ENCODE data around the gene ATP2C2.
A peak's percentile ranks its signal among the peaks of the same experiment; 100 is the strongest.
"Not testable (repeated sequence)": the region's sequence is repeated elsewhere in the genome, so short reads cannot be mapped to it uniquely, and the experiment has no call there.

ATP2C2 gene

GRCh38 chr16:84369105-84369504, 767 bp downstream of the ATP2C2 start:
- no peak for DNase-seq

GRCh38 chr16:84369938-84370627, 1.7 kb downstream of the ATP2C2 start:
- DNase-seq = no peak

- DNase-seq = no peak
Measured at GRCh38 chr16:84370723-84371552, 2.6 kb downstream of the ATP2C2 start.

GRCh38 chr16:84371553-84371865, 3.2 kb downstream of the ATP2C2 start:
- no peak for DNase-seq

GRCh38 chr16:84373907-84374489, 5.7 kb downstream of the ATP2C2 start:
- no peak for DNase-seq

- DNase-seq = no peak
Measured at GRCh38 chr16:84378099-84378498, 9.8 kb downstream of the ATP2C2 start.

- no peak for DNase-seq
Measured at GRCh38 chr16:84378567-84378966, 10.2 kb downstream of the ATP2C2 start.

- DNase-seq = no peak
Measured at GRCh38 chr16:84379008-84379708, 10.8 kb downstream of the ATP2C2 start.

- DNase-seq = no peak
Measured at GRCh38 chr16:84379709-84380362, 11.5 kb downstream of the ATP2C2 start.

- no peak for DNase-seq
Measured at GRCh38 chr16:84380405-84380804, 12.1 kb downstream of the ATP2C2 start.

GRCh38 chr16:84382396-84382795, 14.1 kb downstream of the ATP2C2 start:
- DNase-seq = no peak

- DNase-seq = no peak
Measured at GRCh38 chr16:84383106-84383505, 14.8 kb downstream of the ATP2C2 start.

- no peak for DNase-seq
Measured at GRCh38 chr16:84386047-84386446, 17.7 kb downstream of the ATP2C2 start.

GRCh38 chr16:84387021-84387420, 18.7 kb downstream of the ATP2C2 start:
- no peak for DNase-seq

GRCh38 chr16:84390131-84390785, 21.9 kb downstream of the ATP2C2 start:
- DNase-seq = no peak

GRCh38 chr16:84391151-84392030, 23.1 kb downstream of the ATP2C2 start:
- DNase-seq = peak; percentile 46

GRCh38 chr16:84392031-84392360, 23.7 kb downstream of the ATP2C2 start:
- DNase-seq = no peak

GRCh38 chr16:84396082-84396481, 27.7 kb downstream of the ATP2C2 start:
- not testable (repeated sequence) for DNase-seq

- DNase-seq = no peak
Measured at GRCh38 chr16:84396537-84397008, 28.2 kb downstream of the ATP2C2 start.

- DNase-seq = no peak
Measured at GRCh38 chr16:84397090-84397489, 28.8 kb downstream of the ATP2C2 start.

GRCh38 chr16:84398701-84399100, 30.4 kb downstream of the ATP2C2 start:
- no peak for DNase-seq

All from femur (tissue), 1 donor.